CD4-positive, alpha-beta T cell treated with Interleukin-6 at 100 ng/mL for 8 hours (primary cell): Measurements from ENCODE around the gene HOXA13.
A peak's percentile ranks its signal among the peaks of the same experiment; 100 is the strongest.

ENCODE experiments used
- DNase-seq: peaks from one replicate; pipeline ENCODE4 v3.0.0-alpha.2; 2020; ENCODE audit warnings: mixed read lengths, low spot score

HOXA13 gene

DNA sequence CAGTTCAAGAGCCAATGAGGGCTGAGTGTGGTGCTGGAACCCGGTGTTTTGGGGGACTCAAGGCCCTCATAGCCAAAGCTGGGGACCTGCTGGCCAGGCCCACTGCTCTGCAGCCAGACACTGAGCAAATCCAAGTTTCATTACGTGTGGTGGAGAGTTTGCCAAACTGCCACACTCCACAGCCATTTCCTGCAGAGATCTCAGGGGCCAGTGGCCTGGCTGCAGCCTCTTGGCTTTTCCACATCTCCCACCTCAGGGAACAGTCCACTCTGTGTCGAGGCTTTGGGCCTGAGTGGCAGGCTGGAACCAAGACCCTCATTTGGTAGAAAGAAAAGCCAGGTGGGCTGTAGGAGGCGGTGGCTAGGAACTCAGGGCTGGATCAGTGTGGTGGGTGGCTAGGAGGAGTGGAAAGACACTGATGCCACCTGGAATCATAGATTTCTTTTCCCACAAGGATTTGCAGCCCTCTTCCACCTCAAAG lies 18.1 kb downstream of the HOXA13 start:
- no peak for DNase-seq

GRCh38 chr7:27180431-27181420 lies 19.2 kb downstream of the HOXA13 start:
- DNase-seq: no peak

DNA sequence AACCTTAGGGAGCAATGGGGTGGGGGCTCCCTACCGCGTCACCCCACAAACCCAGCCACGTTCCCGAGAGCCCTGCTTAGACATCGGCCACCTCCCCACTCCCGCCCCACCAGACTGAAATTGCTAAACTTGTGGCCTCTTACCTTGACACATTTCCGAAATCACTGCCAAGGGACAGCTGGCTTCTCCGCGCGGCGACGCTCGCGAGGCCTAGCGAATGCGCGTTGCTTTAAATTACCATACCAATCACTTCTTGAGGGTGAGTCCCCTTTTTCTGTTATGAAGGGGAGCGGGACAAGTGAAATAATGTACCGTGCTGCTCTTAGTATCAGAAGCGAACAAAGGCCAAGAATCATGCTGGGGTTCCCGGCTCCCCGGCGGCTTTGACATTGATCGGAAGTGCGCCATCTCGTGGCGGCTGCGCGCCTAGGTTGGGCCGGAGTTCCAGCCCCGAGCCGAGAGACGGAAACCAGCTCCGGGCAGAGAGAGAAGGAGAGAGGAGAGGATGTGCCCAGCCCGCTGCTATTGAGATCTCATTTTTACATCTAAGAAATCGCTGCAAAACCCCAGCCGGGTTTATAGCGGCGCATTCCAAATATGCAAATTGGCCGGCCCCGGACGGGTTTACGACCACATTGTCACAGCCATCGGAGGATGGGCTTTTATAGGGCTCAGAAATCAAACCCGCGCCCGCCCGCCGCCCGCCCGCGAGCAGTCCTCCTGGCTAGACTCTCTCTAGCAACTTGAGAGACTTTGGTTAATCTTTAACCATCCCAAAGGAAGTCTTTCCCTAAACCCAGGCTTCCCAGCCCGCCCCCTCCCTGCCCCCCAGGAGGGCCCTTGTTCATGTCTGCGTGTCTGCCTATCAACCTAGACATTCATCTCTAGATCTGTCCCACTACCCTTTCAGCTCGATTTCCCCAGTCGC lies 20.1 kb downstream of the HOXA13 start:
- peak; percentile 52 for DNase-seq

- DNase-seq: no peak
Measured at GRCh38 chr7:27179030-27179429, 20.9 kb downstream of the HOXA13 start.

DNA sequence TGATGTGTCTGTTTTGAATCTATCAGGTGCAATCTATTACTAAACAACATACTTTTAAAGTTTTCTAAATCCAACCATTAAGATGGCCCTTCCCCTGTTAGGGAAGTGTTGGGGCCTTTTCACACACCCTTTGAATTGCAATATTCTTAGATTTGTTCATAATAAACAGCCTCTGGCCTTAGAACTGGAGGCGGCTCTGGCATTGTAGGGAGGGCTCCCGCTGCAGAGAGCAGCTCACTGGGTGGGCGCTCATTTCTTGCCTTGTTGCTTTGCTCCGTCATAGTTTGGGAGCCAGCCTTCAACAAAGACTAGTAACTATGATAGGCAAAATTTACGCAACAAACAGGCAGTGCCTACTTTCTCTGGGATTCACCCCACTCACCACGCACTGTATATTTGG lies 21.5 kb downstream of the HOXA13 start:
- DNase-seq: no peak

- DNase-seq: no peak
Measured at GRCh38 chr7:27177795-27178320, 22.0 kb downstream of the HOXA13 start.

DNA sequence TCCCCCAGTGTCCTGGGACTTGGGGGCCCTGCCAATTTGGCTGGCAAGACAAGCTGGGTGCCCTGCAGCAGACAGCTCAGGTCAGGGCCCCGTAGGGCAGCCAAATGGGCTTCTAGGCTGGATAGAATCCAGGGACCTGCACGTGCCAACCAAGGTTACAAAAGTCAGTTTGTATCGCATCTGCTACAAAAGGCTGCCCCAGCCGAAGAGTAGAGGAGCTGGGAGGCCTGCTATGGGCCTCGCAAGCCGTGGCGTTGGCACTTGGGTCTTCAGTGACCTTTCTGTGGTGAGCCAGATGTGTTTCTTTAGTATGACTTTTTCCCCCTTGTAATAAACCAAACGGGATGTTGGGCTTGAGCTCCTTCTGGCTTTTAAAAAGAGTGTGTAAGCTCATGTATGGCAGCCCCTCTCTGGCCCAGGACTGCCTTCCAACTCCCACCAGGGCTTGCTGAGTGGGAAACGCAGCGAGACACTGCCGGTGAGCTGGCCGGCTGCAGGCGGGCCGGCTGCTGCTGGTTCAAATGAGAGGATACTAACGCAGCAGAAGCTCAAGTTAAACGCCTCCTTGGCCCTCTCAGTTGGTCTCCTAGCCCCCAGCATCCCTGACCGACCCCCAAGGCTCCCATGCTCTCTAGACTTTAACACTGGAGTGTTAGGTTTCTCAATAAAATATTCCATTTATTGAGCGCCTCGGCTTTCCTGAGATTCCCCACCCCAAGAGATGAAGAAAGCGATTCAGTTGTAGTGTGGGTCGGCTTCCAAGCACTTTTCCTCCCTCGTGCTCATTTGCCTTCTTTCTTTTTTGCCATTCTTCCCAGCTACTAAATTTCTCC lies 22.7 kb downstream of the HOXA13 start:
- no peak for DNase-seq

DNA sequence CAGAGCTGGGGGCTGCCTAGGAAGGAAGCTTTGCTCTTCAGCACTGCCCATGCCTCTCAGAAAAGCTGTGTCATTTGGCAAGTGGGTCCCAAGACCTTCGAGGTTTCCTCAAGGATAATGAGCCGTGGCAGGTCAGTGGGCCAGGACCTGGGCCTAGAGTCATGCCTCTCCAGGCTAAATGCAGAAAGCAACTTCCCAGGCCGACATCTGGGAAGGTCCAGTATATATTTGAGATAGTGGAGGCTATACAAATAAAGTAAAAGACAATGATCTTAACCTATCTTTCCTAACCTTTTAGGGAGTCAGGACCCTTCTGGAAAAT lies 23.4 kb downstream of the HOXA13 start:
- no peak for DNase-seq

DNA sequence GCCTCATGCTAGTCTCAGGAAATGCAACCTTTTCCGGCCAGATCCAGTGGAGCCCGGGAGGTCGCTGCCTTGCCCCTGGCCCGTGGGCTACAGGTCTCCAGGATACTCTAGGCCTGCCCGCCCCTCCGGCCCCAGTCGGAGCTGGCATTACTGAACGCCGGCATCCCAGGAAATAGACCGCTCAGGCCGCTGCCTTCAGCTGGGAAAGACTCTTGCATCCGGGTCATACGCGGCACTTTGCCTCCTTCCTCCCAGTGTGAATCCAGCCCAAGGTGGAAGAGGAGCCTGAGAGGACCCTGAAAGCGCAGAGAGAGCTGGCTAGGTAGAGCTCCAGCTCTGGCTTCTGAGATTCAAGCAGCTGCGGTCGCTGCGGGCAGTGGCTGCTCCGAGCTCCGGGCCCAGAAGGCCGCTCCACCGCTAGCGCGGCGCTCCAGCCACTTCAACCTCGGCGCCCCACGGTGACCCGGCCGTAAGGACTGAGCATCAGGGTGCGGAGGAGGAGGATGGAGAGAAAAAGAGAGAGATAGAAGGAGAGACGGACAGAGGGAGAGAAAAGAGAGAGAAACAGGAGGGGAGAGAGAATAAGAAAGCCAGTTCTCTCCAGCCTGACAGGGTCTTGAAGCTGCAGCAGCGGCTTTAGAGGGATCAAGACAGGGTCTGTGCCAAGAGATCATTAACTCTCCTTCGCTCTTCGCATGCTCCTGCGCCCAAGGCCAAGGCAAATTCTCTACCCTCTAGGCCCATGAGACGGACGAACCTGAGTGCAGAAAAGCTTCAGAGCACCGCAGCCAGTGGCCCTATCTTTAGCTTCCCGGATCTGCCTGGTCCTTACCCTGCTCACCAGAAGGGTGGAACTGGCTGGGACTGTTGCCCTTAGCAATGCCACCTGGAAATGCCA lies 24.0 kb downstream of the HOXA13 start:
- no peak for DNase-seq

DNA sequence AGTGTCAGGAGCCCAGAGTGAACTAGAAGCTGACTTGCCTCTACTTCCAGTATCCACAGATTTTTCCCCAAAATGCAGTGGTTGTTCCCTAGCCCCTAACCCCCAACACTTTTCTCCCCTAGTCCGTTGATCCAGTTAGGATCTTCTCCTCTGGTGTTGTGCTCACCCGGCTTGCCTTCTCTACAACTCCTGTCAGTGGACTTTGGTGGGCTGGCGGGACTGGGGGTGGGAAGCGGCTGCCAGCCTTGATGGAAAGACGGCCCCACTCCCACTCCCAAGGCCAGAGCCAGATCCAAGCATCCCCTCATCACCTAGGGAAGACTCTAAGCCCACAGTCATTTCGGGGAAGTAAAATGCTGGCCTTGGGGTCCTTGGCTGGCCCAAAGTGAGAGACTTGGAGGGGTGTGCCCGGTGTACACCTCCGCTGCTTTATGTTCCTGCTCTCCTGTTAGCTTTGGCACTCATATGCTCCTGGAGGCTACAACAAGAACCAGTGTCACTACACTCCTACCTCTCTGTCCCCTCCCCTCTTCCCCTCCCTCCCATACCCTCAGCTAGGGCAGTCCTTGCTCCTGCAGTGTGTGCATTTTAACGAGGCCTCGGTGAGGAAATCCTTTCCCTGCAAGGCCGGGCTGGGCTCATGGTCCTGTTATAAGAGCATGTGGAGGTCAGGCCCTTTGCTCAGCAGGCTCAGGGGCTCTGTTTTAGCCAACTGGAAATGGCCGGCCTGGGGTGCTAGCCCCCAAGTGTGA lies 24.8 kb downstream of the HOXA13 start:
- DNase-seq: no peak

- no peak for DNase-seq
Measured at GRCh38 chr7:27173956-27174873, 25.7 kb downstream of the HOXA13 start, which contains the start of gene HOXA10. Gene HOXA10, minus strand, starts transcription at chr7:27174320. Its CDS starts 14 bp downstream, at chr7:27174306.

- DNase-seq: no peak
Measured at GRCh38 chr7:27173511-27173955, 26.4 kb downstream of the HOXA13 start.

DNA sequence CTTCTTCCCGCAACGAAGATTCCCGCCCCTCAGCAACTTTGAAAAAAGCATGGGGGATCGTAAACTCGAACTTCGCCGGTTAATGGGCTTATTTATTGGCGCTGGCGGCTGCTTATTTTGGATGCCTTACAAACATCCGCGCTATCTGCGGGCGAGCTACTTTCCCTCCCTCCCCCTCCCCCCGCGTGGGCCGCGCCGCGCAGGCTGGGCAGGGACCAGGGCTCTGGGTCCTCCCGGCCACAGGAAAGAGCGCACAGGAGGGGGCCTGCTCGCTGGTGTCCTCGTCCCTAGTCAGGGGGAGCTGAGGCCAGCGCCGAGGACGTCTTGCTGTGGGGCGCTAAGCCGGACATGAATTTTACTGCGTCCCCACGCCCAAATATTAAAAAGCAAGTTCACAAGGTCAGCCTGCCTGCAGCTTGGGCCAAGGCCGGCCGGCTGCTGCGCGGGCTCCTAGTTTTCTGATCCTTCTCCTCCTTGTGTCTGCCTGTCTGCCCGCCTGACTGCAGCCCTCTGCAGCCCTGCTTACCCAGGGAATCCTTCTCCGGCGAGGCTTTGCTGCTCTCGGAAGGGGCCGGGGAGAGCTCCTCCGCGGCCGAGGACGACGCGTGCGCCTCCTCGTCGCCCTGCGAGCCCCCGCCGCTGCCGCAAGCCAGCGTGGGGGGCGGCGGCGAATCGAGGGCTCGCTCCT lies 26.9 kb downstream of the HOXA13 start:
- DNase-seq: no peak

DNA sequence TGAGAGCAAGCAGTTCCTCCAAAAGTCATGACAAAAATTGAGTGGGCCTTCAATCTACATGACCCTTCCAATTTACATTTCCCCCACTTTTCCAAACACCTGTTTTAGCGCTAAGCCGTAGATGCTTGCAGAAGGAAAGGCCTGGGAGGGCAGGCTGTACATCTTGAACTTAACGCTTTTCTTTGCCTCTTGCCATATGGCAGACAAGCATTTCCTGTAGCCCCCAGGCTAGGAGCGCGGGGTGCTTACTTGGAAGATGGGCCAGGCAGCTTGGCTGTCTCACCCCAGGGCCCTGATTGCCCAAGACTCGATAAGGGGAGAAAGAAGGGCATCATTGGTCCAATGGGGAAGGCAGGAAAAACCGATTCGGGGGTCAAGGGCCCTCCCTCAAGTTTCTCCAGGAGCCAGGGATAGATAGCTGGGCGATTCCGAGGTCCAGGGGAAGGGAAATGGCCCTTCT lies 27.5 kb downstream of the HOXA13 start:
- no peak for DNase-seq

GRCh38 chr7:27171637-27172314 lies 28.1 kb downstream of the HOXA13 start:
- DNase-seq: no peak

DNA sequence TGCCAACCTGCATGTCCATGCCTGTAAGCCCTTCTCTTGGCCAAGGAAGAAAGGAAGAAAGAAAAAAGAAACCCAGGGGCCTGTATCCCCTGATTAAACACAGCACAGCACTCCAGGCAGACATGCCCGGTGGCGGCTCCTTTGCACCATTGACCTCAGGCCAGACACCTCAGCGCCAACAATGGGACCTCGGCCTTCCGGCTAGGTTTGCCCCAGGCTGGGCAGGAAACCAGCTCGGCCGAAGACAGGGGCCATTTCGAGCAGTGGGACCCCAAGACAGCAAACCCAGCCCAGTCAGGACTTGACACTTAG lies 28.6 kb downstream of the HOXA13 start:
- DNase-seq: no peak
